ENCODE results near the gene LIN7C. TPM values are rescaled to one million over a fixed set of nuclear protein-coding genes. Genes with fewer than 3 reads are reported as not detected.

Gene LIN7C
- total RNA-seq, 1 donor from 2014 or later: 31.1 TPM

- no peaks in the 10 kb centered on the region for H3K9me3 Mint-ChIP-seq
- no peak for DNase-seq (ENCODE audit: extremely low spot score, unreplicated experiment)
These were observed 5.7 kb upstream of the LIN7C start for GRCh38 chr11:27512238-27512637.

DNA sequence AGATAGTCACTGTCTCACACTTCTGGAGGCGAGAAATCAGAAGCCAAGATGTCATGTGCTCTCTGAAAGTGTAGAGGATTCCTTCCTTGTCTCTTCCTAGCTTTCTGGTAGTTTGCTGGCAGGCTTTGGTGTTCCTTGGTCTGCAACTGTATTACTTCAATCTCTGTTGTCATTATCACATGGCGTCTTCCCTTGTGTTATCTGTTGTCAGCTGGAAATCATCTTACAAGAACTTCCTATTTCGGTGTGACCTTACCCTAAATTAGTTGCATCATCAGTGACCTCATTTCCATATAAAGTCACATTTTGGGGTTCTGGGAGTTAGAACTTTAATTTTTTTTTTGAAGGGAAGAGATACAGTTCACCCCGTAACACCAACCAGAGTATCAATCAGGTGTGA lies 3.3 kb upstream of the LIN7C start:
- Mint-ChIP-seq H3K4me1 (ENCODE audit: unreplicated experiment) (peaks cover 6% of the 10 kb centered on the region), H3K36me3 (no peaks in the 10 kb centered on the region), H3K4me3 (no peak overlapping the region), H3K27ac (no peak overlapping the region), H3K9me3 (no peaks in the 10 kb centered on the region), H3K27me3 (no peaks in the 10 kb centered on the region)
- TF ChIP-seq, protein P1, sequence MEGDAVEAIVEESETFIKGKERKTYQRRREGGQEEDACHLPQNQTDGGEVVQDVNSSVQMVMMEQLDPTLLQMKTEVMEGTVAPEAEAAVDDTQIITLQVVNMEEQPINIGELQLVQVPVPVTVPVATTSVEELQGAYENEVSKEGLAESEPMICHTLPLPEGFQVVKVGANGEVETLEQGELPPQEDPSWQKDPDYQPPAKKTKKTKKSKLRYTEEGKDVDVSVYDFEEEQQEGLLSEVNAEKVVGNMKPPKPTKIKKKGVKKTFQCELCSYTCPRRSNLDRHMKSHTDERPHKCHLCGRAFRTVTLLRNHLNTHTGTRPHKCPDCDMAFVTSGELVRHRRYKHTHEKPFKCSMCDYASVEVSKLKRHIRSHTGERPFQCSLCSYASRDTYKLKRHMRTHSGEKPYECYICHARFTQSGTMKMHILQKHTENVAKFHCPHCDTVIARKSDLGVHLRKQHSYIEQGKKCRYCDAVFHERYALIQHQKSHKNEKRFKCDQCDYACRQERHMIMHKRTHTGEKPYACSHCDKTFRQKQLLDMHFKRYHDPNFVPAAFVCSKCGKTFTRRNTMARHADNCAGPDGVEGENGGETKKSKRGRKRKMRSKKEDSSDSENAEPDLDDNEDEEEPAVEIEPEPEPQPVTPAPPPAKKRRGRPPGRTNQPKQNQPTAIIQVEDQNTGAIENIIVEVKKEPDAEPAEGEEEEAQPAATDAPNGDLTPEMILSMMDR (conservative IDR thresholded peaks at IDR 0.05): no peak
- no peak for DNase-seq (ENCODE audit: extremely low spot score, unreplicated experiment)

More at GRCh38 chr11:27512238-27512637, 5.7 kb upstream of the LIN7C start:
- TF ChIP-seq, protein P1 (conservative IDR thresholded peaks at IDR 0.05): no peak
- no peaks in the 10 kb centered on the region for H3K4me1 Mint-ChIP-seq (ENCODE audit: unreplicated experiment)
- no peak overlapping the region for H3K27ac Mint-ChIP-seq
- H3K36me3 Mint-ChIP-seq: no peaks in the 10 kb centered on the region
- H3K4me3 Mint-ChIP-seq: no peak overlapping the region
- no peaks in the 10 kb centered on the region for H3K27me3 Mint-ChIP-seq

- H3K27me3 Mint-ChIP-seq: no peaks in the 10 kb centered on the region
- H3K4me1 Mint-ChIP-seq (ENCODE audit: unreplicated experiment): peaks cover 13% of the 10 kb centered on the region
- peak overlapping the region; percentile 96 for H3K27ac Mint-ChIP-seq
- no peak for DNase-seq (ENCODE audit: extremely low spot score, unreplicated experiment)
- no peaks in the 10 kb centered on the region for H3K9me3 Mint-ChIP-seq
- peak overlapping the region; percentile 100 for H3K4me3 Mint-ChIP-seq
- no peaks in the 10 kb centered on the region for H3K36me3 Mint-ChIP-seq
- TF ChIP-seq, protein P1 (conservative IDR thresholded peaks at IDR 0.05): no peak
These were observed 1.2 kb upstream of the LIN7C start for GRCh38 chr11:27507557-27508322.

GRCh38 chr11:27505781-27506180 lies 788 bp downstream of the LIN7C start:
- H3K36me3 Mint-ChIP-seq: peaks cover under 1% of the 10 kb centered on the region
- peak overlapping the region; percentile 96 for H3K27ac Mint-ChIP-seq
- DNase-seq (ENCODE audit: extremely low spot score, unreplicated experiment): no peak
- H3K4me1 Mint-ChIP-seq (ENCODE audit: unreplicated experiment): peaks cover 13% of the 10 kb centered on the region
- no peaks in the 10 kb centered on the region for H3K27me3 Mint-ChIP-seq
- H3K9me3 Mint-ChIP-seq: no peaks in the 10 kb centered on the region
- peak overlapping the region; percentile 100 for H3K4me3 Mint-ChIP-seq
- TF ChIP-seq, protein P1 (conservative IDR thresholded peaks at IDR 0.05): no peak

- Mint-ChIP-seq H3K27ac (no peak overlapping the region), H3K4me3 (peak overlapping the region; percentile 76), H3K36me3 (peaks cover 7% of the 10 kb centered on the region), H3K9me3 (no peaks in the 10 kb centered on the region), H3K27me3 (no peaks in the 10 kb centered on the region), H3K4me1 (ENCODE audit: unreplicated experiment) (peaks cover 13% of the 10 kb centered on the region)
- TF ChIP-seq, protein P1 (conservative IDR thresholded peaks at IDR 0.05): no peak
- DNase-seq (ENCODE audit: extremely low spot score, unreplicated experiment): no peak
These were observed 2.4 kb downstream of the LIN7C start for GRCh38 chr11:27504205-27504604.

Measured in type B pancreatic cell (in vitro differentiated cells).